HEK293 (cell line): ENCODE measurements around the gene CATSPERZ.
A peak's percentile ranks its signal among the peaks of the same experiment; 100 is the strongest.

ENCODE experiments used
- IKZF3 ChIP-seq: fragments of 450-650 bp; IDR thresholded peaks from 2 replicates; pipeline ENCODE4 v1.5.0; 2018; ENCODE audit warnings: missing biosample characterization, mild to moderate bottlenecking, missing genetic modification characterization, moderate library complexity
- KLF1 ChIP-seq: fragments of 450-650 bp; formaldehyde crosslinking; IDR thresholded peaks from 2 replicates; pipeline ENCODE4 v1.5.1; 2016; ENCODE audit warnings: missing biosample characterization, missing genetic modification characterization
- KLF7 ChIP-seq: fragments of 450-650 bp; formaldehyde crosslinking; IDR thresholded peaks from 2 replicates; pipeline ENCODE4 v1.5.1; 2016; ENCODE audit warnings: missing biosample characterization, missing genetic modification characterization, borderline replicate concordance
- REPIN1 ChIP-seq: fragments of 450-650 bp; formaldehyde crosslinking; IDR thresholded peaks from 2 replicates; pipeline ENCODE4 v1.5.1; 2017; ENCODE audit warnings: missing biosample characterization, missing genetic modification characterization, low read depth
- SP2 ChIP-seq: fragments of 450-650 bp; formaldehyde crosslinking; IDR thresholded peaks from 2 replicates; pipeline ENCODE4 v1.5.1; 2016; ENCODE audit warnings: missing biosample characterization, missing genetic modification characterization
- YY1 ChIP-seq: fragments of 450-650 bp; formaldehyde crosslinking; IDR thresholded peaks from 2 replicates; pipeline ENCODE4 v1.5.1; 2018; ENCODE audit warnings: missing biosample characterization, missing genetic modification characterization
- ZBTB17 ChIP-seq: fragments of 450-650 bp; formaldehyde crosslinking; IDR thresholded peaks from 2 replicates; pipeline ENCODE4 v1.5.1; 2016; ENCODE audit warnings: missing biosample characterization, missing genetic modification characterization
- ZEB2 ChIP-seq: fragments of 450-650 bp; formaldehyde crosslinking; IDR thresholded peaks from 2 replicates; pipeline ENCODE4 v1.5.1; 2016; ENCODE audit warnings: missing biosample characterization, missing genetic modification characterization
- ZFP3 ChIP-seq: fragments of 450-650 bp; formaldehyde crosslinking; IDR thresholded peaks from 2 replicates; pipeline ENCODE4 v1.5.1; 2016; ENCODE audit warnings: low read depth, missing biosample characterization, missing genetic modification characterization
- ZIC2 ChIP-seq: fragments of 450-650 bp; formaldehyde crosslinking; IDR thresholded peaks from 2 replicates; pipeline ENCODE4 v1.5.1; 2016; ENCODE audit warnings: missing biosample characterization, missing genetic modification characterization
- ZNF114 ChIP-seq: fragments of 450-650 bp; formaldehyde crosslinking; IDR thresholded peaks from 2 replicates; pipeline ENCODE4 v1.5.0; 2017; ENCODE audit warnings: missing biosample characterization, missing genetic modification characterization
- ZNF121 ChIP-seq: fragments of 450-650 bp; formaldehyde crosslinking; IDR thresholded peaks from 2 replicates; pipeline ENCODE4 v1.5.1; 2016; ENCODE audit warnings: missing biosample characterization, missing genetic modification characterization
- ZNF221 ChIP-seq: fragments of 450-650 bp; formaldehyde crosslinking; IDR thresholded peaks from 2 replicates; pipeline ENCODE4 v1.5.1; 2017; ENCODE audit warnings: missing biosample characterization, missing genetic modification characterization, borderline replicate concordance
- ZNF366 ChIP-seq: fragments of 450-650 bp; formaldehyde crosslinking; conservative IDR thresholded peaks from 2 replicates; pipeline ENCODE4 v1.5.1; 2016; ENCODE audit warnings: missing biosample characterization, missing genetic modification characterization
- ZNF394 ChIP-seq: fragments of 450-650 bp; formaldehyde crosslinking; IDR thresholded peaks from 2 replicates; pipeline ENCODE4 v1.5.1; 2016; ENCODE audit warnings: missing biosample characterization, missing genetic modification characterization, mild to moderate bottlenecking, moderate library complexity, borderline replicate concordance
- ZNF561 ChIP-seq: fragments of 450-650 bp; IDR thresholded peaks from 2 replicates; pipeline ENCODE4 v1.5.1; 2018; ENCODE audit warnings: missing biosample characterization, missing genetic modification characterization, borderline replicate concordance
- ZNF600 ChIP-seq: fragments of 450-650 bp; formaldehyde crosslinking; IDR thresholded peaks from 2 replicates; pipeline ENCODE4 v1.5.1; 2016; ENCODE audit warnings: missing biosample characterization, missing genetic modification characterization
- ZNF677 ChIP-seq: fragments of 450-650 bp; IDR thresholded peaks from 2 replicates; pipeline ENCODE4 v1.5.0; 2018; ENCODE audit warnings: missing biosample characterization, mild to moderate bottlenecking, missing genetic modification characterization, moderate library complexity
- ZNF76 ChIP-seq: fragments of 450-650 bp; formaldehyde crosslinking; IDR thresholded peaks from 2 replicates; pipeline ENCODE4; 2016; ENCODE audit warnings: low read depth, missing biosample characterization, missing genetic modification characterization, borderline replicate concordance
- ZSCAN16 ChIP-seq: fragments of 450-650 bp; formaldehyde crosslinking; IDR thresholded peaks from 2 replicates; pipeline ENCODE4 v1.5.1; 2016; ENCODE audit warnings: missing biosample characterization, missing genetic modification characterization
- ZSCAN23 ChIP-seq: fragments of 450-650 bp; formaldehyde crosslinking; IDR thresholded peaks from 2 replicates; pipeline ENCODE4 v1.5.1; 2016; ENCODE audit warnings: missing biosample characterization, missing genetic modification characterization
- TF ChIP-seq, protein P1 (sequence below): fragments of 450-650 bp; formaldehyde crosslinking; IDR thresholded peaks from 2 replicates; pipeline ENCODE4 v1.5.1; 2016; ENCODE audit warnings: missing biosample characterization, missing genetic modification characterization, borderline replicate concordance
- TF ChIP-seq, protein P2 (sequence below): fragments of 450-650 bp; formaldehyde crosslinking; conservative IDR thresholded peaks from 2 replicates; pipeline ENCODE4 v1.5.1; 2016; ENCODE audit warnings: low read depth, missing biosample characterization, missing genetic modification characterization
- TF ChIP-seq, protein P3 (sequence below): fragments of 450-650 bp; formaldehyde crosslinking; IDR thresholded peaks from 2 replicates; pipeline ENCODE4 v1.5.1; 2016; ENCODE audit warnings: missing biosample characterization, missing genetic modification characterization, low read depth
- TF ChIP-seq, protein P4 (sequence below): fragments of 450-650 bp; formaldehyde crosslinking; IDR thresholded peaks from 2 replicates; pipeline ENCODE4 v1.5.1; 2016; ENCODE audit warnings: missing biosample characterization, missing genetic modification characterization
- TF ChIP-seq, protein P5 (sequence below): fragments of 450-650 bp; formaldehyde crosslinking; IDR thresholded peaks from 2 replicates; pipeline ENCODE4 v1.5.1; 2016; ENCODE audit warnings: missing biosample characterization, missing genetic modification characterization

The CATSPERZ gene

DNA sequence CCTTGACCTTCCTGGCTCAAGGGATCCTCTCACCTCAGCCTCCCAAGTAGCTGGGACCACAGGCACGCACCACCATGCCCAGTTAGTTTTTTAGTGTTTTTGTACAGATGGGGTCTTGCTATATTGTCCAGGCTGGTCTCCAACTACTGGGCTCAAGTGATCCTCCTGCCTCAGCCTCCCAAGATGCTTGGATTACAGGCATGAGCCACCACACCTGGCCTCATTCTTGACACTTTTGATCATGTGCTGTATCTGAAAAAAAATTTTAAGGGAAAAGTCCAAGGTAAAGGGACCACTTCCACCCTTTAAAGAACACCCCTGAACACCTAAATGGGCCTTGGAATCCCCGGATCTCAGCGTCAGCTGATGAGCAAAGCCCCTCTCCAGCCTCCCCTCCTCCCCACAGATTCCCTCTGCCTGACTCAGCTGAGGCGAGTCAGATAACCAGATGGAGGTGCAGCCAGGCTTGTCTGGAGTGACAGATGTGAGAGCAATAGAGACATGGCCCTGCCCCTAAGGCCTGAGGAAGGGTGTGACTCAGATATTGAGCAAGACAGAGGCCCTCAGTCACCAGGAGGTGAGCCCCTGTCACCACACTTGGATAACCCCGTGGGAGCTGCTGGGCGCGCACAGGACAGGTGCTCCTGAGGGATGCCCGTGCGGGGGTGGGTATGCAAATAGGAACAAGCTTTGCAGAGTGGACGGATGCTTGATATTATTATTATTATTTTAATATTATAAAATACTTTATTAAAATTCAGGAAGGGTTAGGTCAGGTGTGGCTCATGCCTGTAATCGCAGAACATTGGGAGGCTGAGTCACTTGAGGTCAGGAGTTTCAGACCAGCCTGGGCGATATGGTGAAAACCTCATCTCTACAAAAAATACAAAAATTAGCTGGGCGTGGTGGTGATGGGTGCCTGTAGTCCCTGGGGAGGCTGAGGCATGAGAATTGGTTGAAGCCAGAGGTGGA is 34.9 kb downstream of the CATSPERZ start (continued):
- TF ChIP-seq, protein P1, sequence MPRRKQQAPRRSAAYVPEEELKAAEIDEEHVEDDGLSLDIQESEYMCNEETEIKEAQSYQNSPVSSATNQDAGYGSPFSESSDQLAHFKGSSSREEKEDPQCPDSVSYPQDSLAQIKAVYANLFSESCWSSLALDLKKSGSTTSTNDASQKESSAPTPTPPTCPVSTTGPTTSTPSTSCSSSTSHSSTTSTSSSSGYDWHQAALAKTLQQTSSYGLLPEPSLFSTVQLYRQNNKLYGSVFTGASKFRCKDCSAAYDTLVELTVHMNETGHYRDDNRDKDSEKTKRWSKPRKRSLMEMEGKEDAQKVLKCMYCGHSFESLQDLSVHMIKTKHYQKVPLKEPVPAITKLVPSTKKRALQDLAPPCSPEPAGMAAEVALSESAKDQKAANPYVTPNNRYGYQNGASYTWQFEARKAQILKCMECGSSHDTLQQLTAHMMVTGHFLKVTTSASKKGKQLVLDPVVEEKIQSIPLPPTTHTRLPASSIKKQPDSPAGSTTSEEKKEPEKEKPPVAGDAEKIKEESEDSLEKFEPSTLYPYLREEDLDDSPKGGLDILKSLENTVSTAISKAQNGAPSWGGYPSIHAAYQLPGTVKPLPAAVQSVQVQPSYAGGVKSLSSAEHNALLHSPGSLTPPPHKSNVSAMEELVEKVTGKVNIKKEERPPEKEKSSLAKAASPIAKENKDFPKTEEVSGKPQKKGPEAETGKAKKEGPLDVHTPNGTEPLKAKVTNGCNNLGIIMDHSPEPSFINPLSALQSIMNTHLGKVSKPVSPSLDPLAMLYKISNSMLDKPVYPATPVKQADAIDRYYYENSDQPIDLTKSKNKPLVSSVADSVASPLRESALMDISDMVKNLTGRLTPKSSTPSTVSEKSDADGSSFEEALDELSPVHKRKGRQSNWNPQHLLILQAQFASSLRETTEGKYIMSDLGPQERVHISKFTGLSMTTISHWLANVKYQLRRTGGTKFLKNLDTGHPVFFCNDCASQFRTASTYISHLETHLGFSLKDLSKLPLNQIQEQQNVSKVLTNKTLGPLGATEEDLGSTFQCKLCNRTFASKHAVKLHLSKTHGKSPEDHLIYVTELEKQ (tag by site-specific recombination), result peak; percentile 28; the same call in 1 of the 2 replicates
- TF ChIP-seq IKZF3 (no peak), KLF7 (tag by site-specific recombination) (no peak), ZNF600 (tag by site-specific recombination) (0 out of 2 replicates have a peak, but pooled peaks have one; percentile 18), KLF1 (tag by site-specific recombination) (peak; percentile 44), ZIC2 (tag by site-specific recombination) (peak; percentile 43; the same call in 1 of the 2 replicates), ZNF114 (tag by site-specific recombination) (no peak), ZNF76 (tag by site-specific recombination) (no peak), YY1 (no peak), ZNF366 (peak; percentile 86), ZSCAN16 (no peak), ZEB2 (tag by site-specific recombination) (0 out of 2 replicates have a peak, but pooled peaks have one; percentile 21), ZSCAN23 (no peak), REPIN1 (tag by site-specific recombination) (no peak), ZNF677 (tag by site-specific recombination) (no peak), ZBTB17 (tag by site-specific recombination) (peak; percentile 80), ZNF221 (tag by site-specific recombination) (no peak), ZFP3 (tag by site-specific recombination) (no peak), ZNF121 (peak; percentile 99), ZNF561 (tag by site-specific recombination) (no peak), SP2 (tag by site-specific recombination) (peak; percentile 40), ZNF394 (tag by site-specific recombination) (peak; percentile 59)
- TF ChIP-seq, protein P2, sequence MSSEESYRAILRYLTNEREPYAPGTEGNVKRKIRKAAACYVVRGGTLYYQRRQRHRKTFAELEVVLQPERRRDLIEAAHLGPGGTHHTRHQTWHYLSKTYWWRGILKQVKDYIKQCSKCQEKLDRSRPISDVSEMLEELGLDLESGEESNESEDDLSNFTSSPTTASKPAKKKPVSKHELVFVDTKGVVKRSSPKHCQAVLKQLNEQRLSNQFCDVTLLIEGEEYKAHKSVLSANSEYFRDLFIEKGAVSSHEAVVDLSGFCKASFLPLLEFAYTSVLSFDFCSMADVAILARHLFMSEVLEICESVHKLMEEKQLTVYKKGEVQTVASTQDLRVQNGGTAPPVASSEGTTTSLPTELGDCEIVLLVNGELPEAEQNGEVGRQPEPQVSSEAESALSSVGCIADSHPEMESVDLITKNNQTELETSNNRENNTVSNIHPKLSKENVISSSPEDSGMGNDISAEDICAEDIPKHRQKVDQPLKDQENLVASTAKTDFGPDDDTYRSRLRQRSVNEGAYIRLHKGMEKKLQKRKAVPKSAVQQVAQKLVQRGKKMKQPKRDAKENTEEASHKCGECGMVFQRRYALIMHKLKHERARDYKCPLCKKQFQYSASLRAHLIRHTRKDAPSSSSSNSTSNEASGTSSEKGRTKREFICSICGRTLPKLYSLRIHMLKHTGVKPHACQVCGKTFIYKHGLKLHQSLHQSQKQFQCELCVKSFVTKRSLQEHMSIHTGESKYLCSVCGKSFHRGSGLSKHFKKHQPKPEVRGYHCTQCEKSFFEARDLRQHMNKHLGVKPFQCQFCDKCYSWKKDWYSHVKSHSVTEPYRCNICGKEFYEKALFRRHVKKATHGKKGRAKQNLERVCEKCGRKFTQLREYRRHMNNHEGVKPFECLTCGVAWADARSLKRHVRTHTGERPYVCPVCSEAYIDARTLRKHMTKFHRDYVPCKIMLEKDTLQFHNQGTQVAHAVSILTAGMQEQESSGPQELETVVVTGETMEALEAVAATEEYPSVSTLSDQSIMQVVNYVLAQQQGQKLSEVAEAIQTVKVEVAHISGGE (tag by site-specific recombination), result no peak
- TF ChIP-seq, protein P3, sequence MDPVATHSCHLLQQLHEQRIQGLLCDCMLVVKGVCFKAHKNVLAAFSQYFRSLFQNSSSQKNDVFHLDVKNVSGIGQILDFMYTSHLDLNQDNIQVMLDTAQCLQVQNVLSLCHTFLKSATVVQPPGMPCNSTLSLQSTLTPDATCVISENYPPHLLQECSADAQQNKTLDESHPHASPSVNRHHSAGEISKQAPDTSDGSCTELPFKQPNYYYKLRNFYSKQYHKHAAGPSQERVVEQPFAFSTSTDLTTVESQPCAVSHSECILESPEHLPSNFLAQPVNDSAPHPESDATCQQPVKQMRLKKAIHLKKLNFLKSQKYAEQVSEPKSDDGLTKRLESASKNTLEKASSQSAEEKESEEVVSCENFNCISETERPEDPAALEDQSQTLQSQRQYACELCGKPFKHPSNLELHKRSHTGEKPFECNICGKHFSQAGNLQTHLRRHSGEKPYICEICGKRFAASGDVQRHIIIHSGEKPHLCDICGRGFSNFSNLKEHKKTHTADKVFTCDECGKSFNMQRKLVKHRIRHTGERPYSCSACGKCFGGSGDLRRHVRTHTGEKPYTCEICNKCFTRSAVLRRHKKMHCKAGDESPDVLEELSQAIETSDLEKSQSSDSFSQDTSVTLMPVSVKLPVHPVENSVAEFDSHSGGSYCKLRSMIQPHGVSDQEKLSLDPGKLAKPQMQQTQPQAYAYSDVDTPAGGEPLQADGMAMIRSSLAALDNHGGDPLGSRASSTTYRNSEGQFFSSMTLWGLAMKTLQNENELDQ (tag by site-specific recombination), result no peak
- TF ChIP-seq, protein P4, sequence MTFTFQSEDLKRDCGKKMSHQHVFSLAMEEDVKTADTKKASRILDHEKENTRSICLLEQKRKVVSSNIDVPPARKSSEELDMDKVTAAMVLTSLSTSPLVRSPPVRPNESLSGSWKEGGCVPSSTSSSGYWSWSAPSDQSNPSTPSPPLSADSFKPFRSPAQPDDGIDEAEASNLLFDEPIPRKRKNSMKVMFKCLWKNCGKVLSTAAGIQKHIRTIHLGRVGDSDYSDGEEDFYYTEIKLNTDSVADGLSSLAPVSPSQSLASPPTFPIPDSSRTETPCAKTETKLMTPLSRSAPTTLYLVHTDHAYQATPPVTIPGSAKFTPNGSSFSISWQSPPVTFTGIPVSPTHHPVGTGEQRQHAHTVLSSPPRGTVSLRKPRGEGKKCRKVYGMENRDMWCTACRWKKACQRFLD (tag by site-specific recombination), result no peak
- TF ChIP-seq, protein P5, sequence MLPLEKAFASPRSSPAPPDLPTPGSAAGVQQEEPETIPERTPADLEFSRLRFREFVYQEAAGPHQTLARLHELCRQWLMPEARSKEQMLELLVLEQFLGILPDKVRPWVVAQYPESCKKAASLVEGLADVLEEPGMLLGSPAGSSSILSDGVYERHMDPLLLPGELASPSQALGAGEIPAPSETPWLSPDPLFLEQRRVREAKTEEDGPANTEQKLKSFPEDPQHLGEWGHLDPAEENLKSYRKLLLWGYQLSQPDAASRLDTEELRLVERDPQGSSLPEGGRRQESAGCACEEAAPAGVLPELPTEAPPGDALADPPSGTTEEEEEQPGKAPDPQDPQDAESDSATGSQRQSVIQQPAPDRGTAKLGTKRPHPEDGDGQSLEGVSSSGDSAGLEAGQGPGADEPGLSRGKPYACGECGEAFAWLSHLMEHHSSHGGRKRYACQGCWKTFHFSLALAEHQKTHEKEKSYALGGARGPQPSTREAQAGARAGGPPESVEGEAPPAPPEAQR (tag by site-specific recombination), result no peak
